ENCODE measurements around the gene SLCO3A1. TPM values are rescaled to one million over a fixed set of nuclear protein-coding genes. Genes with fewer than 3 reads are reported as not detected.

The SLCO3A1 gene
- total and polyA plus RNA-seq, 4 donors, result 1.6 to 3.6 (median 2.4) TPM

GRCh38 chr15:91904942-91905341 is 51.4 kb downstream of the SLCO3A1 start (continued):
- TF ChIP-seq REST (IDR thresholded peaks at IDR 0.05), result no peak
- TF ChIP-seq FOXA2 (IDR thresholded peaks at IDR 0.05), result no peak

- no peaks in the 10 kb centered on the region for H3K9me3 ChIP-seq (ENCODE audit: control insufficient read depth in 4 of 4, low read length in 3 of 4)
- no peaks in the 10 kb centered on the region for H3K36me3 ChIP-seq (ENCODE audit: control insufficient read depth in 4 of 4, insufficient read depth in 3 of 4, low read depth in 1 of 4, low read length in 3 of 4)
- WGBS, result 96% methylated on average over 3 of the region's 3 CpGs
- no peak for DNase-seq (ENCODE audit: low spot score)
- no peaks in the 10 kb centered on the region for H3K4me1 ChIP-seq (ENCODE audit: control insufficient read depth in 4 of 4, insufficient read depth in 4 of 4, low read length in 3 of 4)
- no peak overlapping the region for H3K27ac ChIP-seq (ENCODE audit: low read depth in 1 of 2, low read length in 2 of 2)
- TF ChIP-seq RXRA (IDR thresholded peaks at IDR 0.05) (no peak), ATF3 (IDR thresholded peaks at IDR 0.05) (no peak), REST (IDR thresholded peaks at IDR 0.05) (no peak), SP1 (IDR thresholded peaks at IDR 0.05) (no peak), NR2F2 (IDR thresholded peaks at IDR 0.05) (no peak), ZBTB33 (IDR thresholded peaks at IDR 0.05) (no peak), GABPA (IDR thresholded peaks at IDR 0.05 in 1 of 2, conservative IDR thresholded peaks at IDR 0.05 in 1 of 2) (no peak), JUND (IDR thresholded peaks at IDR 0.05) (no peak), TAF1 (conservative IDR thresholded peaks at IDR 0.05) (no peak), FOXA1 (IDR thresholded peaks at IDR 0.05) (no peak), YY1 (IDR thresholded peaks at IDR 0.05) (no peak), HNF4G (IDR thresholded peaks at IDR 0.05) (no peak), EGR1 (IDR thresholded peaks at IDR 0.05; ENCODE audit: low read depth in 2 of 2) (no peak), HNF4A (conservative IDR thresholded peaks at IDR 0.05) (no peak), FOXA2 (IDR thresholded peaks at IDR 0.05) (no peak), RAD21 (IDR thresholded peaks at IDR 0.05) (no peak)
- TF ChIP-seq, protein P1, sequence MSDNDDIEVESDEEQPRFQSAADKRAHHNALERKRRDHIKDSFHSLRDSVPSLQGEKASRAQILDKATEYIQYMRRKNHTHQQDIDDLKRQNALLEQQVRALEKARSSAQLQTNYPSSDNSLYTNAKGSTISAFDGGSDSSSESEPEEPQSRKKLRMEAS (IDR thresholded peaks at IDR 0.05), result no peak
- TF ChIP-seq, protein P2, sequence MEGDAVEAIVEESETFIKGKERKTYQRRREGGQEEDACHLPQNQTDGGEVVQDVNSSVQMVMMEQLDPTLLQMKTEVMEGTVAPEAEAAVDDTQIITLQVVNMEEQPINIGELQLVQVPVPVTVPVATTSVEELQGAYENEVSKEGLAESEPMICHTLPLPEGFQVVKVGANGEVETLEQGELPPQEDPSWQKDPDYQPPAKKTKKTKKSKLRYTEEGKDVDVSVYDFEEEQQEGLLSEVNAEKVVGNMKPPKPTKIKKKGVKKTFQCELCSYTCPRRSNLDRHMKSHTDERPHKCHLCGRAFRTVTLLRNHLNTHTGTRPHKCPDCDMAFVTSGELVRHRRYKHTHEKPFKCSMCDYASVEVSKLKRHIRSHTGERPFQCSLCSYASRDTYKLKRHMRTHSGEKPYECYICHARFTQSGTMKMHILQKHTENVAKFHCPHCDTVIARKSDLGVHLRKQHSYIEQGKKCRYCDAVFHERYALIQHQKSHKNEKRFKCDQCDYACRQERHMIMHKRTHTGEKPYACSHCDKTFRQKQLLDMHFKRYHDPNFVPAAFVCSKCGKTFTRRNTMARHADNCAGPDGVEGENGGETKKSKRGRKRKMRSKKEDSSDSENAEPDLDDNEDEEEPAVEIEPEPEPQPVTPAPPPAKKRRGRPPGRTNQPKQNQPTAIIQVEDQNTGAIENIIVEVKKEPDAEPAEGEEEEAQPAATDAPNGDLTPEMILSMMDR (IDR thresholded peaks at IDR 0.05; ENCODE audit: low read depth, low read length, missing input control), result no peak
- no peak overlapping the region for H3K9ac ChIP-seq (ENCODE audit: low read depth in 1 of 2, low read length in 2 of 2)
- H3K4me3 ChIP-seq (ENCODE audit: low read depth in 1 of 3, low read length in 3 of 3), result no peak overlapping the region
- no peaks in the 10 kb centered on the region for H3K27me3 ChIP-seq (ENCODE audit: control insufficient read depth in 4 of 4, insufficient read depth in 4 of 4, low read length in 3 of 4)
Measured at GRCh38 chr15:91908391-91908790, 54.9 kb downstream of the SLCO3A1 start.
